NCI-H510A treated with DMSO at 0.1 percent for 48 hours (cell line): ENCODE data around the gene CYB5R3.

Source experiments
- DNase-seq: peaks from one replicate; lab custom pipeline; 2025; lab: John Stamatoyannopoulos, UW

Gene CYB5R3

GRCh38 chr22:42645341-42645937, 3.8 kb downstream of the CYB5R3 start:
- DNase-seq: no peak

GRCh38 chr22:42644422-42645340, 4.5 kb downstream of the CYB5R3 start:
- DNase-seq: no peak

GRCh38 chr22:42643634-42644421, 5.4 kb downstream of the CYB5R3 start:
- no peak for DNase-seq

- no peak for DNase-seq
Measured at GRCh38 chr22:42642806-42643633, 6.2 kb downstream of the CYB5R3 start.

- DNase-seq: no peak
Measured at GRCh38 chr22:42641801-42642413, 7.3 kb downstream of the CYB5R3 start.

- no peak for DNase-seq
Measured at GRCh38 chr22:42639541-42640241, 9.5 kb downstream of the CYB5R3 start.

GRCh38 chr22:42637555-42637954, 11.6 kb downstream of the CYB5R3 start:
- DNase-seq: no peak

- no peak for DNase-seq
Measured at GRCh38 chr22:42636506-42636905, 12.7 kb downstream of the CYB5R3 start.

- no peak for DNase-seq
Measured at GRCh38 chr22:42635531-42635930, 13.7 kb downstream of the CYB5R3 start.

GRCh38 chr22:42633013-42633412, 16.2 kb downstream of the CYB5R3 start:
- DNase-seq: no peak

- no peak for DNase-seq
Measured at GRCh38 chr22:42632096-42632495, 17.1 kb downstream of the CYB5R3 start.

GRCh38 chr22:42630901-42631602, 18.1 kb downstream of the CYB5R3 start:
- no peak for DNase-seq

GRCh38 chr22:42630211-42630610, 19.0 kb downstream of the CYB5R3 start:
- DNase-seq: no peak

GRCh38 chr22:42627981-42628380, 21.2 kb downstream of the CYB5R3 start:
- no peak for DNase-seq

- no peak for DNase-seq
Measured at GRCh38 chr22:42626951-42627625, 22.1 kb downstream of the CYB5R3 start.

- DNase-seq: no peak
Measured at GRCh38 chr22:42626431-42626830, 22.8 kb downstream of the CYB5R3 start.

- DNase-seq: no peak
Measured at GRCh38 chr22:42625416-42625815, 23.8 kb downstream of the CYB5R3 start.

GRCh38 chr22:42624551-42625106, 24.6 kb downstream of the CYB5R3 start:
- DNase-seq: no peak
